Measurements from ENCODE around the gene COA1.

GRCh38 chr7:43649755-43650274, 79.5 kb downstream of the COA1 start:
- TF ChIP-seq CTCF (IDR thresholded peaks at IDR 0.05; ENCODE audit: low read depth, low read length, poor library complexity, severe bottlenecking) = no peak
- no peak for TF ChIP-seq EZH2phosphoT487 (IDR thresholded peaks at IDR 0.05; ENCODE audit: borderline replicate concordance, low read length)
